HepG2 (cell line): Measurements from ENCODE around the gene NID1.

Experiments
- CBFB ChIP-seq: sonication (generic); formaldehyde crosslinking; IDR thresholded peaks from 2 replicates; pipeline ENCODE4 v1.4.0; 2020; ENCODE audit warnings: missing genetic modification reagents
- ELF4 ChIP-seq: sonication (generic); formaldehyde crosslinking; IDR thresholded peaks from 2 replicates; pipeline ENCODE4 v1.5.0; 2020; ENCODE audit warnings: missing genetic modification reagents, mild to moderate bottlenecking, moderate library complexity, borderline replicate concordance
- GABPB1 ChIP-seq: IDR thresholded peaks from 2 replicates; pipeline ENCODE4 v1.6.1; 2016; ENCODE audit warnings: mild to moderate bottlenecking, missing genetic modification reagents, moderate library complexity, missing compliant biosample characterization
- MBD4 ChIP-seq: IDR thresholded peaks from 2 replicates; pipeline ENCODE4 v1.6.1; 2012; ENCODE audit warnings: low read length, inconsistent platforms, borderline replicate concordance
- MIER2 ChIP-seq: IDR thresholded peaks from 2 replicates; pipeline ENCODE4 v1.6.1; 2016; ENCODE audit warnings: missing biosample characterization, missing genetic modification reagents
- ZFP62 ChIP-seq: sonication (generic); formaldehyde crosslinking; IDR thresholded peaks from 2 replicates; pipeline ENCODE4 v1.4.0; 2020; ENCODE audit warnings: missing genetic modification reagents
- ZNF619 ChIP-seq: sonication (generic); formaldehyde crosslinking; IDR thresholded peaks from 2 replicates; pipeline ENCODE4 v1.4.0; 2020; ENCODE audit warnings: mild to moderate bottlenecking, missing genetic modification reagents
- ZNF7 ChIP-seq: IDR thresholded peaks from 2 replicates; pipeline ENCODE4 v1.6.1; 2016; ENCODE audit warnings: missing biosample characterization, missing genetic modification reagents
- TF ChIP-seq, protein P1 (sequence below): sonication (generic); formaldehyde crosslinking; IDR thresholded peaks from 2 replicates; pipeline ENCODE4 v1.8.1; 2023; ENCODE audit warnings: mild to moderate bottlenecking, missing genetic modification reagents

DNA sequence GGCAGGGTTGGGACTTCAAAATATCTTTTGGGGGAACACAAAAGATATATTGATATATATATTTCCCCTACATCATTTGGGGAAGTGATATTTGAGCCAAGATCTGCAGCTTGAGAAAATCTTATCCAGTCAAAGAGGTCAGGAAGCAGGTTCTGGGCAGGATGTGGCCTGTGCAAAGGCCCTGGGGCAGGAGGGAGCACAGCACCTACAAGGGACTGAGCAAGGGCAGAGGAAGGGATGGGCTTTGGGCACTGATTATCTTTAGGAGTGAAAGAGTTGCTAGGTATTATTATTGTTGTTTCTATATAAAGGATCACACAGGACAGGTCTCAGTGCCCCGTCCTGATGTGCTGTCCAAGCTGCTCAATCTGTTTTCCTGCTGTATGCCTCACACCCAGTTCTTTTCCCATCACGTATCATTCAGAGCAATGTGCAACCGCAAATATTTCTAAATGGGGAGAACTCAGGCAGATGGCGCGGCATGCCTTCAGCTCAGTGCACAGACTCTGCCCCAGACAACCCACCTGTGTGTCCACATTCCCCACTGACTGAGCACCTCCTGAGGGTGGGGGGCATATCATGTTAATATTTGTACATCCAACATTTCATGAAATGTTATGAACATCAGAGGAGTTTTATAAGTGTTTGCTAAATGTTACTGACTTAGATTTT is 49.3 kb upstream of the NID1 start:
- TF ChIP-seq ZNF619 = no peak
- no peak for TF ChIP-seq ZFP62 (CRISPR knock-in tag)
- TF ChIP-seq ZNF7 (CRISPR knock-in tag) = no peak
- TF ChIP-seq, protein P1, sequence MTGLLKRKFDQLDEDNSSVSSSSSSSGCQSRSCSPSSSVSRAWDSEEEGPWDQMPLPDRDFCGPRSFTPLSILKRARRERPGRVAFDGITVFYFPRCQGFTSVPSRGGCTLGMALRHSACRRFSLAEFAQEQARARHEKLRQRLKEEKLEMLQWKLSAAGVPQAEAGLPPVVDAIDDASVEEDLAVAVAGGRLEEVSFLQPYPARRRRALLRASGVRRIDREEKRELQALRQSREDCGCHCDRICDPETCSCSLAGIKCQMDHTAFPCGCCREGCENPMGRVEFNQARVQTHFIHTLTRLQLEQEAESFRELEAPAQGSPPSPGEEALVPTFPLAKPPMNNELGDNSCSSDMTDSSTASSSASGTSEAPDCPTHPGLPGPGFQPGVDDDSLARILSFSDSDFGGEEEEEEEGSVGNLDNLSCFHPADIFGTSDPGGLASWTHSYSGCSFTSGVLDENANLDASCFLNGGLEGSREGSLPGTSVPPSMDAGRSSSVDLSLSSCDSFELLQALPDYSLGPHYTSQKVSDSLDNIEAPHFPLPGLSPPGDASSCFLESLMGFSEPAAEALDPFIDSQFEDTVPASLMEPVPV = no peak
- no peak for TF ChIP-seq ELF4
- TF ChIP-seq GABPB1 (CRISPR knock-in tag) = no peak
- no peak for TF ChIP-seq MIER2 (CRISPR knock-in tag)
- no peak for TF ChIP-seq CBFB
- no peak for TF ChIP-seq MBD4
